Measurements from ENCODE around the gene CETN3. TPM values are rescaled to one million over a fixed set of nuclear protein-coding genes. Genes with fewer than 3 reads are reported as not detected.

Gene CETN3
- total and polyA plus RNA-seq, 2 of the 8 experiments (the other 6 are each of a cell fraction or from before 2014, with no cell fraction given) = 4.8 to 43.8 TPM

DNA sequence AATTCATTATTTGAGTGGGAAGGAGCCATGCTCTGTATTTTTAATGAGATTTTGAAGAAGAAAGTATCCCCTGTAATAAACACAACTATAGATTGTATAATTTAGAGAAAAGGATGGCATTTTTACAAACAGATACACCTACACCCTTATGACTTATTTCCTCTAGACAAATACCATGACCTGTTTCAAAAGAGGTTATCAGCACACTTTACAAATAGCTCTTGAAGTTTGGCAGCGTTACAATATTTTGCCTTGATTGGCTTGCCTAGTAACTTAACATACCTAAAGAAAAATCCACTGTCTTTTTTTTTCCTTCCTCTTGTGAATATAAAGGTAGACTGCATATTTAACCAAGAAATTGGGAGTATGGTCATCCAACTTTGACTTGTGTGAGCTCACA lies 28.5 kb upstream of the CETN3 start:
- Histone ChIP-seq H2BK20ac (ENCODE audit: low read length) (no peak overlapping the region), H3K79me2 (ENCODE audit: control insufficient read depth in 1 of 2, insufficient read depth in 2 of 2, low read length in 2 of 2) (no peaks in the 10 kb centered on the region), H4K5ac (ENCODE audit: insufficient read length, low read depth, low read length) (no peak overlapping the region), H3K9me3 (ENCODE audit: insufficient read depth in 2 of 2, low read depth in 1 of 2, low read length in 1 of 2) (no peaks in the 10 kb centered on the region), H3K4ac (replicated peaks; ENCODE audit: insufficient read length, low read depth, low read length) (no peak overlapping the region), H3K79me1 (ENCODE audit: low read depth, low read length) (no peaks in the 10 kb centered on the region), H4K8ac (ENCODE audit: extremely low read depth, insufficient read depth, low read length) (no peak overlapping the region), H2BK5ac (ENCODE audit: low read depth, low read length) (no peak overlapping the region), H3K4me3 (ENCODE audit: extremely low read depth in 1 of 4, insufficient read depth in 2 of 4, low read depth in 3 of 4, low read length in 4 of 4) (no peak overlapping the region), H3K23me2 (ENCODE audit: low read depth, low read length) (no peaks in the 10 kb centered on the region), H2BK12ac (ENCODE audit: low read depth, low read length) (no peak overlapping the region), H3K27me3 (replicated peaks in 1 of 4; ENCODE audit: control insufficient read depth in 3 of 4, extremely low read depth in 1 of 4, insufficient read depth in 3 of 4, low read length in 3 of 4) (no peaks in the 10 kb centered on the region), H2BK120ac (replicated peaks; ENCODE audit: low read depth, low read length) (no peak overlapping the region), H3K27ac (ENCODE audit: low read depth, low read length) (no peak overlapping the region), H3K23ac (ENCODE audit: insufficient read length) (no peak overlapping the region), H2AFZ (ENCODE audit: low read length) (no peak overlapping the region), H4K20me1 (replicated peaks in 1 of 2; ENCODE audit: control insufficient read depth in 1 of 2, insufficient read depth in 2 of 2, low read length in 2 of 2) (no peaks in the 10 kb centered on the region), H3K9ac (replicated peaks in 1 of 4; ENCODE audit: extremely low read depth in 1 of 4, low read depth in 3 of 4, low read length in 3 of 4) (no peak overlapping the region), H3K56ac (replicated peaks; ENCODE audit: insufficient read length, low read depth, low read length) (no peak overlapping the region), H3K14ac (ENCODE audit: insufficient read length) (no peak overlapping the region), H3K18ac (ENCODE audit: extremely low read depth, low read length) (no peak overlapping the region), H2BK15ac (ENCODE audit: low read length) (no peak overlapping the region), H3K4me1 (replicated peaks in 1 of 4; ENCODE audit: control insufficient read depth in 3 of 4, insufficient read depth in 4 of 4, low read length in 3 of 4) (no peaks in the 10 kb centered on the region), H2AK5ac (ENCODE audit: low read depth, low read length) (no peak overlapping the region), H3K36me3 (ENCODE audit: control insufficient read depth in 2 of 4, insufficient read depth in 4 of 4, low read length in 3 of 4) (no peaks in the 10 kb centered on the region), H3K4me2 (ENCODE audit: insufficient read depth in 1 of 2, low read depth in 2 of 2, low read length in 2 of 2) (no peak overlapping the region), H4K91ac (replicated peaks; ENCODE audit: insufficient read length, low read length) (no peak overlapping the region)
- no peak for FAIRE-seq
- 92% methylated on average over 1 of the region's 1 CpG; no CpG with 5 or more reads in 1 of the 2 experiments for WGBS, 2 experiments (ENCODE audit: extremely low coverage in 1 of 2, insufficient coverage in 1 of 2, insufficient read length in 1 of 2, insufficient replicate concordance in 2 of 2, low coverage in 1 of 2, low lambda C conversion rate in 2 of 2, missing lambda C conversion rate in 1 of 2)
- POLR2A ChIA-PET (ENCODE audit: partially characterized antibody) = interaction anchor here (1.7 kb wide), 1 partner anchor 28 kb away, joined by 6 read pairs; the partner anchor contains the start of gene CETN3
- no peak for DNase-seq (ENCODE audit: low read depth in 1 of 2, low spot score in 2 of 2)
- CTCF ChIA-PET (ENCODE audit: partially characterized antibody) = interaction anchor here (0.6 to 4.1 kb wide), 11 partner anchors 10 to 302 kb away, joined by 3 to 29 read pairs (median 4); no protein-coding TSS in a partner anchor
- no peak for TF ChIP-seq MAFK (IDR thresholded peaks at IDR 0.05; ENCODE audit: low read depth, low read length)
- no peak for TF ChIP-seq RFX5 (IDR thresholded peaks at IDR 0.05; ENCODE audit: borderline replicate concordance, low read depth, low read length)

Data from H1 (cell line).